ENCODE results near the gene PYGB. TPM values are rescaled to one million over a fixed set of nuclear protein-coding genes. Genes with fewer than 3 reads are reported as not detected.

Gene PYGB
- total RNA-seq, 2 experiments from 2014 or later, result 26.3 to 27.5 TPM

GRCh38 chr20:25204550-25205276 lies 43.2 kb upstream of the PYGB start:
- ChIA-PET CTCF (no interaction called here), POLR2A (interaction anchor here (2.3 kb wide), 1 partner anchor 9 kb away, joined by 6 read pairs; the partner anchor contains the start of gene ENTPD6)
- Mint-ChIP-seq H3K4me1 (ENCODE audit: low read depth) (peaks cover 42% of the 10 kb centered on the region), H3K27ac (no peak overlapping the region), H3K27me3 (no peaks in the 10 kb centered on the region), H3K9me3 (no peaks in the 10 kb centered on the region), H3K36me3 (ENCODE audit: low read depth) (peaks cover 26% of the 10 kb centered on the region), H3K4me3 (no peak overlapping the region)
- H3K27me3 ChIP-seq (ENCODE audit: control insufficient read depth in 1 of 2, insufficient read depth in 2 of 2, low read length in 2 of 2), result no peaks in the 10 kb centered on the region
- no peaks in the 10 kb centered on the region for H3K9me3 ChIP-seq (ENCODE audit: control insufficient read depth in 1 of 2, insufficient read depth in 1 of 2, low read length in 2 of 2)
- no peaks in the 10 kb centered on the region for H3K4me1 ChIP-seq (ENCODE audit: insufficient read depth, low read length)
- H3K36me3 ChIP-seq (ENCODE audit: insufficient read depth, low read length), result peaks cover 9% of the 10 kb centered on the region
- no peak for ATAC-seq (ENCODE audit: poor library complexity)
- no peak for TF ChIP-seq CTCF (IDR thresholded peaks at IDR 0.05)
- intact Hi-C loops (cut with DNase I, micrococcal nuclease), result no loop called here
- H3K4me3 ChIP-seq (ENCODE audit: low read length), result no peak overlapping the region
- no peak overlapping the region for H3K27ac ChIP-seq (ENCODE audit: low read depth in 1 of 2, low read length in 2 of 2)
- no peak for DNase-seq

GRCh38 chr20:25205277-25206062 lies 42.4 kb upstream of the PYGB start:
- no peaks in the 10 kb centered on the region for H3K9me3 Mint-ChIP-seq
- ChIA-PET CTCF (no interaction called here), POLR2A (interaction anchor here (2.3 kb wide), 1 partner anchor 10 kb away, joined by 6 read pairs; the partner anchor contains the start of gene ENTPD6)
- H3K9me3 ChIP-seq (ENCODE audit: control insufficient read depth in 1 of 2, insufficient read depth in 1 of 2, low read length in 2 of 2), result no peaks in the 10 kb centered on the region
- intact Hi-C loops (cut with DNase I, micrococcal nuclease), result no loop called here
- no peak overlapping the region for H3K27ac Mint-ChIP-seq
- peaks cover 34% of the 10 kb centered on the region for H3K4me1 Mint-ChIP-seq (ENCODE audit: low read depth)
- no peaks in the 10 kb centered on the region for H3K27me3 ChIP-seq (ENCODE audit: control insufficient read depth in 1 of 2, insufficient read depth in 2 of 2, low read length in 2 of 2)
- ATAC-seq (ENCODE audit: poor library complexity) (no peak), DNase-seq (no peak)
- H3K27ac ChIP-seq (ENCODE audit: low read depth in 1 of 2, low read length in 2 of 2), result no peak overlapping the region
- H3K4me1 ChIP-seq (ENCODE audit: insufficient read depth, low read length), result no peaks in the 10 kb centered on the region
- peaks cover 31% of the 10 kb centered on the region for H3K36me3 Mint-ChIP-seq (ENCODE audit: low read depth)
- H3K27me3 Mint-ChIP-seq, result no peaks in the 10 kb centered on the region
- H3K4me3 ChIP-seq (ENCODE audit: low read length), result no peak overlapping the region
- H3K4me3 Mint-ChIP-seq, result no peak overlapping the region
- no peak for TF ChIP-seq CTCF (IDR thresholded peaks at IDR 0.05)
- peaks cover 10% of the 10 kb centered on the region for H3K36me3 ChIP-seq (ENCODE audit: insufficient read depth, low read length)

- peaks cover 33% of the 10 kb centered on the region for H3K36me3 Mint-ChIP-seq (ENCODE audit: low read depth)
- DNase-seq (no peak), ATAC-seq (ENCODE audit: poor library complexity) (no peak)
- H3K4me1 Mint-ChIP-seq (ENCODE audit: low read depth), result peaks cover 29% of the 10 kb centered on the region
- intact Hi-C loops (cut with DNase I, micrococcal nuclease), result no loop called here
- H3K27me3 ChIP-seq (ENCODE audit: control insufficient read depth in 1 of 2, insufficient read depth in 2 of 2, low read length in 2 of 2), result no peaks in the 10 kb centered on the region
- H3K27ac Mint-ChIP-seq, result no peak overlapping the region
- no peaks in the 10 kb centered on the region for H3K9me3 ChIP-seq (ENCODE audit: control insufficient read depth in 1 of 2, insufficient read depth in 1 of 2, low read length in 2 of 2)
- peaks cover 10% of the 10 kb centered on the region for H3K36me3 ChIP-seq (ENCODE audit: insufficient read depth, low read length)
- H3K27me3 Mint-ChIP-seq, result no peaks in the 10 kb centered on the region
- H3K4me3 Mint-ChIP-seq, result no peak overlapping the region
- no peaks in the 10 kb centered on the region for H3K9me3 Mint-ChIP-seq
- POLR2A ChIA-PET, result no interaction called here
- no peak overlapping the region for H3K27ac ChIP-seq (ENCODE audit: low read depth in 1 of 2, low read length in 2 of 2)
- no peaks in the 10 kb centered on the region for H3K4me1 ChIP-seq (ENCODE audit: insufficient read depth, low read length)
- CTCF ChIA-PET, result no interaction called here
- no peak overlapping the region for H3K4me3 ChIP-seq (ENCODE audit: low read length)
- no peak for TF ChIP-seq CTCF (IDR thresholded peaks at IDR 0.05)
Measured at GRCh38 chr20:25206063-25206403, 41.9 kb upstream of the PYGB start.
